ENCODE data around the gene SLC9A9. TPM values are rescaled to one million over a fixed set of nuclear protein-coding genes. Genes with fewer than 3 reads are reported as not detected.

The SLC9A9 gene
- total RNA-seq, 6 experiments from 2014 or later, result 0.10 to 0.55 (median 0.33) TPM; not detected in 2

DNA sequence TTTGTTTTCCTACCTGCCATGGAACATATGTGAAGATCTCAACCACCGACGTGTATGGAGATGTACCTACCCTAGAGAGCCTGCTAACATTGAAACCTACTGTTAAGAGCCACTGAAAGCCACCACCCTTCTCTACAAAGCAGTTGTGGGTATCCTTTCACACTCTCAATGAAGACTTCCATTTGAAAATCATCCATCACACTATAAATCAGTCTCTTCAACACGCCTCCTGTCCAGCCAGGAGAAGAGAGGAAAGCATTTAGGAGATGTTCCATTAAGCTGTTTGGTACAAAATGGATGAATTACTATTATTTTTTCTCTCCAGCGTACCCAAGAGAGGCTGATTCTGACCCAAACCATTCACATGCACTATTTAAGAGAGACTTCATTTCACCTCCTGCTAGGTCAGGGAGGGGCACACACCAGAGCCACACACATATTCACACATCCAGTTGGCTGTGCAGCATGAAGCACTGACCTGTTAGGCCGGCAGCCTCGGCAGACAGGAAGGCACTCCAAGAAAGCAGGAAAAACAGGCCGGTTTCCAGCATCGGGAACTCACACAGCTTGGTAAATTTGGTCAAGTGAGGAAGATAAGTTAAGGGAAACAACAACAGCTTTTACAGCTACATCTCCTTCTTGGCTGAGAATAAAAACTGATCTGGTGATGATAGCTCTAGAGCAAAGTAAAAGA lies 274.5 kb downstream of the SLC9A9 start:
- Mint-ChIP-seq H3K9me3 (peaks cover 17% of the 10 kb centered on the region; the same call in 1 of the 2 replicates), H3K27me3 (ENCODE audit: insufficient read depth) (peaks cover 2% of the 10 kb centered on the region), H3K4me3 (no peak overlapping the region), H3K4me1 (ENCODE audit: low read depth) (no peaks in the 10 kb centered on the region), H3K36me3 (ENCODE audit: low read depth) (no peaks in the 10 kb centered on the region), H3K27ac (no peak overlapping the region)
- TF ChIP-seq, protein P1, sequence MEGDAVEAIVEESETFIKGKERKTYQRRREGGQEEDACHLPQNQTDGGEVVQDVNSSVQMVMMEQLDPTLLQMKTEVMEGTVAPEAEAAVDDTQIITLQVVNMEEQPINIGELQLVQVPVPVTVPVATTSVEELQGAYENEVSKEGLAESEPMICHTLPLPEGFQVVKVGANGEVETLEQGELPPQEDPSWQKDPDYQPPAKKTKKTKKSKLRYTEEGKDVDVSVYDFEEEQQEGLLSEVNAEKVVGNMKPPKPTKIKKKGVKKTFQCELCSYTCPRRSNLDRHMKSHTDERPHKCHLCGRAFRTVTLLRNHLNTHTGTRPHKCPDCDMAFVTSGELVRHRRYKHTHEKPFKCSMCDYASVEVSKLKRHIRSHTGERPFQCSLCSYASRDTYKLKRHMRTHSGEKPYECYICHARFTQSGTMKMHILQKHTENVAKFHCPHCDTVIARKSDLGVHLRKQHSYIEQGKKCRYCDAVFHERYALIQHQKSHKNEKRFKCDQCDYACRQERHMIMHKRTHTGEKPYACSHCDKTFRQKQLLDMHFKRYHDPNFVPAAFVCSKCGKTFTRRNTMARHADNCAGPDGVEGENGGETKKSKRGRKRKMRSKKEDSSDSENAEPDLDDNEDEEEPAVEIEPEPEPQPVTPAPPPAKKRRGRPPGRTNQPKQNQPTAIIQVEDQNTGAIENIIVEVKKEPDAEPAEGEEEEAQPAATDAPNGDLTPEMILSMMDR (IDR thresholded peaks at IDR 0.05), result no peak
- DNase-seq, result no peak

DNA sequence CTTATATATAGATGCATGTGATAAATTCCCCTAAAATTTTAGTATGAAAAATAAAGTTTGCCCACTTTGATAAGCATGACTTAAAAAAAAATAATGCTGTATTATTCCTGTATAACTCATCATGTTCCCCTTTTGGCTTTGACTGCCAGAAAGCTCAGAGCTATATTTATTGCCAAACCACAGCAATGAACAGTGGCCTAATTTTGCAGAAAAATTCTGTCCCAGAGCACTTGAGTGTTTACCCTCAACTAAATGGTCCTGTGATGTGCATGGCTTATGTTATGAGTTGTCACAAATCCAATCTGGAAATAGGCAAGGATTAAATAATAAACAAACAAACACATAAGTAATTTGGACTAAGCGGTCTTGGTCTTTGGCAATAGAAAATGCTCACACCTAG lies 276.7 kb downstream of the SLC9A9 start:
- Mint-ChIP-seq H3K4me3 (no peak overlapping the region), H3K27me3 (ENCODE audit: insufficient read depth) (no peaks in the 10 kb centered on the region), H3K4me1 (ENCODE audit: low read depth) (no peaks in the 10 kb centered on the region), H3K9me3 (peaks cover 6% of the 10 kb centered on the region; the same call in 1 of the 2 replicates), H3K27ac (no peak overlapping the region), H3K36me3 (ENCODE audit: low read depth) (no peaks in the 10 kb centered on the region)
- TF ChIP-seq, protein P1 (IDR thresholded peaks at IDR 0.05), result no peak
- no peak for DNase-seq

DNA sequence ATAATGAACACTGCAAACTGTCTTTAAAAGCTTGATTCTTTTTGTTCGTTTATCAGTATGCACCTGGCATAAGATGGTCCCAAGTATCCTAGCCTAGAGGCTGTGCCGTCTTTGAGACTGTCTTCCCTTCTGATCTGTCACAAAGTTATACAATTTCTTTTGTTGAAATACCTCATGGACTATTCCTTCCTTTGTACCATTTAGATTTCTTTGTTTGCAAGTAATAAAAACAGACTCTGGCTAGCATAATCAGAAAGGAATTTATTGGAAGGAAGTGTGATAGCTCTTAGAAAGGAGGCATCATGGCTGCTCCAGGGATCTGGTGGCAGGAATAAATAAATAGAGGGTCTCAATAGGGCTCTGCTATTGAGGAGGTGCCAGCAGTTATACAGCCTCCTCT lies 280.4 kb downstream of the SLC9A9 start:
- Mint-ChIP-seq H3K36me3 (ENCODE audit: low read depth) (no peaks in the 10 kb centered on the region), H3K9me3 (peaks cover 3% of the 10 kb centered on the region; the same call in 1 of the 2 replicates), H3K4me1 (ENCODE audit: low read depth) (no peaks in the 10 kb centered on the region), H3K4me3 (no peak overlapping the region), H3K27ac (no peak overlapping the region), H3K27me3 (ENCODE audit: insufficient read depth) (no peaks in the 10 kb centered on the region)
- TF ChIP-seq, protein P1 (IDR thresholded peaks at IDR 0.05), result no peak
- no peak for DNase-seq

DNA sequence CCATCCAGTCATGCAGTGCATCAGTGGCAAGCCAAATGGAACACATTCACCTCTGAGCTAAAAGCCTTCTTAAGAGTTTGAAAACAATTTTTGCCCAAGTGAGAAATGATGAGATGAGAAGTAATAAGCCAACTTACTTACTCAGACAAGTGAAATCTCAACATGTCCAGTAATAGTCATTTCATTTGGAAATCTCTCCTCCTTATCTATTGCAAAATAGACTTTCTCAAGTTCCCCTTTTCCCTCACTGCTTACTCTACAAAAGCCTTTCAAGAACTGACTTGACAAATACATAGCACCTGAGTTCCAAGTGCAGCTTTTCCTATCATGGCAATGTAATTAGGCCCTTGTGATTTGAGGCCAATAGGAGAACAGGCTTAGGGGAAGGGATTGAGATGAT lies 282.3 kb downstream of the SLC9A9 start:
- Mint-ChIP-seq H3K4me3 (no peak overlapping the region), H3K27me3 (ENCODE audit: insufficient read depth) (no peaks in the 10 kb centered on the region), H3K36me3 (ENCODE audit: low read depth) (no peaks in the 10 kb centered on the region), H3K27ac (no peak overlapping the region), H3K9me3 (peaks cover 3% of the 10 kb centered on the region), H3K4me1 (ENCODE audit: low read depth) (no peaks in the 10 kb centered on the region)
- TF ChIP-seq, protein P1 (IDR thresholded peaks at IDR 0.05), result no peak
- DNase-seq, result no peak

DNA sequence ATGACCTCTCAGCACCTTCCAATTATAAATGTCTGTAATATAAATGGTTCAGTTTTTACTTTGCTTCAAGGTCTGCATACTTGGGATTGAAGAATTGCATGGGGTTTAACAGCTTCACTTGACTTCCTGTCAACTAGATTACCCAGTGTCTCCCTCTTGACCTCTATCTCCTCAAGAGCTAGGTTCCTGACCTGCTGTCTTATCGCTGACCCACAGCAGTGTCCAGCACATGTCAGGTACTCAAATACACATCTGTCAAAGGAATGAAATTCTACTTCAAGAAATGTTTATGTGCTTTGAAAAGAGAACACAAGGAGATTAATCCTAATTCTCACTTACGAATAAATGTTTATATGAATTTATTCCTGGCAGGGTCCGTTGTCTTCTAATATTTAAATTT lies 284.5 kb downstream of the SLC9A9 start:
- H3K36me3 Mint-ChIP-seq (ENCODE audit: low read depth), result no peaks in the 10 kb centered on the region
- peaks cover 5% of the 10 kb centered on the region for H3K9me3 Mint-ChIP-seq
- DNase-seq, result no peak
- no peaks in the 10 kb centered on the region for H3K4me1 Mint-ChIP-seq (ENCODE audit: low read depth)
- no peaks in the 10 kb centered on the region for H3K27me3 Mint-ChIP-seq (ENCODE audit: insufficient read depth)
- H3K27ac Mint-ChIP-seq, result no peak overlapping the region
- TF ChIP-seq, protein P1 (IDR thresholded peaks at IDR 0.05), result no peak
- H3K4me3 Mint-ChIP-seq, result no peak overlapping the region
